Colonic mucosa (tissue), 4 donors: ENCODE results near the gene SAMD5. TPM values are rescaled to one million over a fixed set of nuclear protein-coding genes. Genes with fewer than 3 reads are reported as not detected.

Experiments
- DNase-seq: peaks from one replicate; pipeline ENCODE4 v3.0.0-alpha.2; 2020
- H3K27ac ChIP-seq: fragments of 200-600 bp; one replicate; pipeline ENCODE4 v1.8.0; 2021
- H3K27me3 ChIP-seq: fragments of 200-600 bp; one replicate; pipeline ENCODE4 v1.8.0; 2021
- H3K36me3 ChIP-seq: fragments of 200-600 bp; one replicate; pipeline ENCODE4 v1.8.0; 2021
- H3K4me1 ChIP-seq: fragments of 200-600 bp; one replicate; pipeline ENCODE4 v1.8.0; 2021; ENCODE audit warnings: mild to moderate bottlenecking
- H3K4me3 ChIP-seq: fragments of 200-600 bp; one replicate; pipeline ENCODE4 v1.8.0; 2021
- H3K9ac ChIP-seq, 2 donors: one replicate each; pipeline ENCODE4 v1.7.0; 2013; ENCODE audit warnings: control low read depth in 2 of 2, low read depth in 2 of 2, low read length in 2 of 2
- H3K9me3 ChIP-seq: fragments of 200-600 bp; one replicate; pipeline ENCODE4 v1.8.0; 2021
- CTCF ChIP-seq: fragments of 200-600 bp; IDR thresholded peaks from one replicate; pipeline ENCODE4 v1.8.0; 2022; ENCODE audit warnings: antibody characterized with exemption, mild to moderate bottlenecking
- intact Hi-C: fragments of 100-400 bp; cut with DNase I; formaldehyde crosslinking; loops from one replicate; pipeline ENCODE4 v1.14.1; 2022
- total RNA-seq, 2 donors: library from RNA; stranded (reverse); fragmentation: NEBNext Ultra II Directional in 1 of 2; extraction: Animal tissue kit (Norgen Biotek cat#: 25700) in 1 of 2; gene quantifications; one replicate each; pipeline ENCODE4 v1.2.1, GENCODE V29; 2021
- donor health status: healthy.
- donor health status: DM: no; HTN: no; CAD: no.
- donor health status: DM: no; HTN: no; CAD: no.

Gene SAMD5
- total RNA-seq, 2 donors from 2014 or later = 11.8 to 13.8 TPM

GRCh38 chr6:147587907-147588306 is 79.4 kb downstream of the SAMD5 start:
- Histone ChIP-seq H3K27me3 (no peaks in the 10 kb centered on the region), H3K9me3 (no peaks in the 10 kb centered on the region), H3K9ac (no peak overlapping the region), H3K36me3 (no peaks in the 10 kb centered on the region), H3K27ac (no peak overlapping the region), H3K4me3 (no peak overlapping the region), H3K4me1 (no peaks in the 10 kb centered on the region)
- intact Hi-C loops = no loop called here
- no peak for TF ChIP-seq CTCF
- DNase-seq = no peak

GRCh38 chr6:147588469-147588868 is 80.0 kb downstream of the SAMD5 start:
- Histone ChIP-seq H3K9me3 (no peaks in the 10 kb centered on the region), H3K36me3 (no peaks in the 10 kb centered on the region), H3K27me3 (no peaks in the 10 kb centered on the region), H3K4me3 (no peak overlapping the region), H3K9ac (no peak overlapping the region), H3K4me1 (no peaks in the 10 kb centered on the region), H3K27ac (no peak overlapping the region)
- TF ChIP-seq CTCF = no peak
- intact Hi-C loops = no loop called here
- DNase-seq = no peak

GRCh38 chr6:147589739-147590250 is 81.3 kb downstream of the SAMD5 start:
- no peaks in the 10 kb centered on the region for H3K4me1 ChIP-seq
- H3K9me3 ChIP-seq = no peaks in the 10 kb centered on the region
- TF ChIP-seq CTCF = no peak
- H3K4me3 ChIP-seq = no peak overlapping the region
- intact Hi-C loops = no loop called here
- no peaks in the 10 kb centered on the region for H3K27me3 ChIP-seq
- H3K36me3 ChIP-seq = no peaks in the 10 kb centered on the region
- H3K27ac ChIP-seq = no peak overlapping the region
- H3K9ac ChIP-seq = no peak overlapping the region
- DNase-seq = no peak

- no peak for DNase-seq
- Histone ChIP-seq H3K9ac (no peak overlapping the region), H3K9me3 (no peaks in the 10 kb centered on the region), H3K4me1 (no peaks in the 10 kb centered on the region), H3K27me3 (no peaks in the 10 kb centered on the region), H3K36me3 (no peaks in the 10 kb centered on the region), H3K4me3 (no peak overlapping the region), H3K27ac (no peak overlapping the region)
- intact Hi-C loops = no loop called here
- TF ChIP-seq CTCF = no peak
These were observed 87.5 kb downstream of the SAMD5 start for GRCh38 chr6:147595961-147596360.

- Histone ChIP-seq H3K4me1 (no peaks in the 10 kb centered on the region), H3K27ac (no peak overlapping the region), H3K36me3 (no peaks in the 10 kb centered on the region), H3K4me3 (no peak overlapping the region), H3K9ac (no peak overlapping the region), H3K9me3 (no peaks in the 10 kb centered on the region), H3K27me3 (no peaks in the 10 kb centered on the region)
- no peak for DNase-seq
- intact Hi-C loops = no loop called here
- no peak for TF ChIP-seq CTCF
These were observed 95.0 kb downstream of the SAMD5 start for GRCh38 chr6:147603392-147604081.
